Calu3 (cell line): Measurements from ENCODE around the gene LRP3. TPM values are rescaled to one million over a fixed set of nuclear protein-coding genes. Genes with fewer than 3 reads are reported as not detected.
"Not testable (repeated sequence)": the region's sequence is repeated elsewhere in the genome, so short reads cannot be mapped to it uniquely, and the experiment has no call there.

ENCODE experiments used
- BruUV-seq: library from RNA; stranded (reverse); fragments of 400-500 nt; replicated peaks from 2 replicates; lab custom pipeline; 2021; lab: Mats Ljungman, UMichigan
- CTCF ChIA-PET: fragments of 300-600 bp; sonication (Branson Sonifier 250); formaldehyde crosslinking; loops from one replicate; lab custom pipeline; 2022; ENCODE audit warnings: antibody characterized with exemption; lab: Charles Lee
- DNase-seq: peaks from one replicate; pipeline ENCODE4 v3.0.0; 2022
- H3K27ac Mint-ChIP-seq: one replicate; pipeline ENCODE4 v1.8.0; 2022; ENCODE audit warnings: mixed read lengths; ENCODE audit not compliant: unreplicated experiment
- H3K27me3 Mint-ChIP-seq: one replicate; pipeline ENCODE4 v1.8.0; 2022; ENCODE audit warnings: mixed read lengths; ENCODE audit not compliant: unreplicated experiment
- H3K36me3 Mint-ChIP-seq: one replicate; pipeline ENCODE4 v1.8.0; 2022; ENCODE audit warnings: mild to moderate bottlenecking, moderate library complexity, mixed read lengths; ENCODE audit not compliant: insufficient read depth, unreplicated experiment
- H3K4me1 Mint-ChIP-seq: one replicate; pipeline ENCODE4 v1.8.0; 2022; ENCODE audit warnings: mild to moderate bottlenecking, low read depth, mixed read lengths; ENCODE audit not compliant: unreplicated experiment
- H3K4me3 Mint-ChIP-seq: one replicate; pipeline ENCODE4 v1.8.0; 2022; ENCODE audit warnings: mild to moderate bottlenecking, low read depth, moderate library complexity, mixed read lengths; ENCODE audit not compliant: unreplicated experiment
- H3K9me3 Mint-ChIP-seq: one replicate; pipeline ENCODE4 v1.8.0; 2022; ENCODE audit warnings: low read depth, mixed read lengths; ENCODE audit not compliant: unreplicated experiment
- intact Hi-C: fragments of 100-400 bp; cut with micrococcal nuclease; formaldehyde crosslinking; loops from one replicate; pipeline ENCODE4 v1.10.0; 2022; ENCODE audit not compliant: unreplicated experiment
- total RNA-seq: library from RNA; stranded (reverse); gene quantifications from 2 replicates; pipeline ENCODE4 v1.2.3, GENCODE V29; 2022
- TF ChIP-seq, protein P1 (sequence below): fragments of 200-600 bp; IDR thresholded peaks from one replicate; pipeline ENCODE4 v1.8.0; 2022; ENCODE audit warnings: antibody characterized with exemption; ENCODE audit not compliant: unreplicated experiment

The LRP3 gene
- total RNA-seq, 1 experiment from 2014 or later = 0.59 TPM

DNA sequence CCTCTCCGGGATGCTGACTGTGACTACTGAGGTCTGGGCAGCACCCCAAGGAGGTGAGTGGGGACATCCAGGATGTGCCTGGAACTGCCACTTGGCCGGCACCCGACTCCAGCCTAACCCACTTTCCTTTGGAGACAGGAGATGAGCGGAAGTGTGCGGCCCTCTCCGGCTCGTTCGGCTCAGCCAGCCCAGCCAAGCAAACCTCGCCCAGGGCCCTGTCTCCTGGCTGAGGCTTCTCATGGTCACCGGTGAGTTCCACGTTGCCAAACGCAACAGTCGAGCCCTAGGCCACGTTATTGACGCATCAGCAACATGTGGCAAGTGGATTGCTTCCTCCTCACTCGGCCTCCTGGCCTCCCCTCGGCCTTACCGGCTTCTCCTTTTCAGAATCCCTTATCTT is 26.0 kb downstream of the LRP3 start:
- H3K36me3 Mint-ChIP-seq = no peaks in the 10 kb centered on the region
- TF ChIP-seq, protein P1, sequence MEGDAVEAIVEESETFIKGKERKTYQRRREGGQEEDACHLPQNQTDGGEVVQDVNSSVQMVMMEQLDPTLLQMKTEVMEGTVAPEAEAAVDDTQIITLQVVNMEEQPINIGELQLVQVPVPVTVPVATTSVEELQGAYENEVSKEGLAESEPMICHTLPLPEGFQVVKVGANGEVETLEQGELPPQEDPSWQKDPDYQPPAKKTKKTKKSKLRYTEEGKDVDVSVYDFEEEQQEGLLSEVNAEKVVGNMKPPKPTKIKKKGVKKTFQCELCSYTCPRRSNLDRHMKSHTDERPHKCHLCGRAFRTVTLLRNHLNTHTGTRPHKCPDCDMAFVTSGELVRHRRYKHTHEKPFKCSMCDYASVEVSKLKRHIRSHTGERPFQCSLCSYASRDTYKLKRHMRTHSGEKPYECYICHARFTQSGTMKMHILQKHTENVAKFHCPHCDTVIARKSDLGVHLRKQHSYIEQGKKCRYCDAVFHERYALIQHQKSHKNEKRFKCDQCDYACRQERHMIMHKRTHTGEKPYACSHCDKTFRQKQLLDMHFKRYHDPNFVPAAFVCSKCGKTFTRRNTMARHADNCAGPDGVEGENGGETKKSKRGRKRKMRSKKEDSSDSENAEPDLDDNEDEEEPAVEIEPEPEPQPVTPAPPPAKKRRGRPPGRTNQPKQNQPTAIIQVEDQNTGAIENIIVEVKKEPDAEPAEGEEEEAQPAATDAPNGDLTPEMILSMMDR = no peak
- BruUV-seq = no TSS peak
- CTCF ChIA-PET = no interaction called here
- intact Hi-C loops = no loop called here
- no peaks in the 10 kb centered on the region for H3K9me3 Mint-ChIP-seq
- no peak overlapping the region for H3K27ac Mint-ChIP-seq
- no peak for DNase-seq
- peaks cover 73% of the 10 kb centered on the region for H3K27me3 Mint-ChIP-seq
- H3K4me3 Mint-ChIP-seq = no peak overlapping the region
- peaks cover 8% of the 10 kb centered on the region for H3K4me1 Mint-ChIP-seq

DNA sequence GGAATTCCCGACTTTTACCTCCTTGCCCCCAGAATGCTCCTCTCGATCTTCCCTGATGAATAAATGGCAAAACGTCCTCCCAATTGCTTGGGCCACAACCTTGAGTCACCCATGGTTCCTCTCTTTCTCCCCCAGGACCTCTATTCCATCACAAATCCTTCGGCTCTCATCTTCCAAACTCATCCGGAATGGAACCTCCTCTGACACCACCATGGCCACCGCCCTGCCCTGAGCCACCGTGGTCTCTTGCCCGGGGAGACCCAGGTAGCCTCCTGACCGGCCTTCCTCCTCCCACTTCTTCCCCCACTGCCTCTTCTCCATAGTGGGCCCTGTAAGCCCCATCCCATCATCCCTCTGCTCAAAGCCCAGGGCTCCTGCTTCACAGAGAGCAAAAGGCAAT is 26.6 kb downstream of the LRP3 start:
- DNase-seq = no peak
- TF ChIP-seq, protein P1 = no peak
- CTCF ChIA-PET = no interaction called here
- no peaks in the 10 kb centered on the region for H3K36me3 Mint-ChIP-seq
- peaks cover 75% of the 10 kb centered on the region for H3K27me3 Mint-ChIP-seq
- H3K4me1 Mint-ChIP-seq = peaks cover 8% of the 10 kb centered on the region
- H3K4me3 Mint-ChIP-seq = no peak overlapping the region
- H3K27ac Mint-ChIP-seq = no peak overlapping the region
- H3K9me3 Mint-ChIP-seq = no peaks in the 10 kb centered on the region
- no TSS peak for BruUV-seq
- intact Hi-C loops = no loop called here

DNA sequence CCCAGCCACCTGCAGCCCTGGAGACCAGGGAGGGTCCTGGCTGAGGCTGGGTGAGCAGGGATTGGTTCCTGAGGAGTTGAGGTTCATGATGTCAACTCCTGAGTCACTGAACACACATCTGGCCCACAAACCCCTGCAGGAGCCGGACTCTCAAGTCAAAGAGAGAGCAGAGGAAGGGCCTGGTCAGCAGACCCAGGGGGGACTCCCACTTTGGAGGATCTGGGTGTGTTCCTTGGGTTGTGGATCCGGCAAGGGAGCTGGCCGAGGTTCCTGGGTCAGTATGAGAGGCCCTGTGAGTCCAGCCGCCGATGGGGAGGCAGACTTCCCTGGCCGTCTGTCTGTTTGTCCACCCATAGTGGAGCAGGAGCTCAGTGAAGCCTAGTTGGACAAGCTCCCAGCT is 27.5 kb downstream of the LRP3 start:
- Mint-ChIP-seq H3K27me3 (peaks cover 75% of the 10 kb centered on the region), H3K9me3 (no peaks in the 10 kb centered on the region), H3K36me3 (no peaks in the 10 kb centered on the region), H3K4me1 (peaks cover 8% of the 10 kb centered on the region), H3K27ac (no peak overlapping the region), H3K4me3 (no peak overlapping the region)
- intact Hi-C loops = no loop called here
- CTCF ChIA-PET = interaction anchor here (0.6 kb wide), 1 partner anchor 1648 kb away, joined by 8 read pairs; no protein-coding TSS in a partner anchor
- BruUV-seq = no TSS peak
- TF ChIP-seq, protein P1 = no peak
- DNase-seq = peak; percentile 20

DNA sequence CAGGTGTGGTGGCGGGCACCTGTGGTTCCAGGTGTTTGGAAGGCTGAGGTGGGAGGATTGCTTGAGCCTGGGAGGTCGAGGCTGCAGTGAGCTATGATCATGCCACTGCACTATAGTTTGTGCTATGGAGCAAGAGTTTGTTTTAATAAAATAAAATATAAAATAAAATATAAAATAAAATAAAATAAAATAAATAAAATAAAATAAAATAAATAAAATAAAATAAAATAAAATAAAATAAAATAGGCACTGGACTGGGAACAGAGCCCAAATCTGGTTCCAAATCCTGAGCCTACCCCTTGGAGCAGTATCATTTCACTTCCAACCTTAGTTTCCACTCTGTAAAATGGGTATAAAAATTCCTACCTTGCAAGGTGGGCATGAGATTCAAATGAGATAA is 28.1 kb downstream of the LRP3 start:
- H3K4me3 Mint-ChIP-seq, H3K4me1 Mint-ChIP-seq, H3K27ac Mint-ChIP-seq, BruUV-seq, DNase-seq, H3K36me3 Mint-ChIP-seq, intact Hi-C loops, H3K9me3 Mint-ChIP-seq: not testable (repeated sequence)
- H3K27me3 Mint-ChIP-seq = peaks cover 76% of the 10 kb centered on the region
- CTCF ChIA-PET = interaction anchor here (0.6 kb wide), 1 partner anchor 1647 kb away, joined by 8 read pairs; no protein-coding TSS in a partner anchor

DNA sequence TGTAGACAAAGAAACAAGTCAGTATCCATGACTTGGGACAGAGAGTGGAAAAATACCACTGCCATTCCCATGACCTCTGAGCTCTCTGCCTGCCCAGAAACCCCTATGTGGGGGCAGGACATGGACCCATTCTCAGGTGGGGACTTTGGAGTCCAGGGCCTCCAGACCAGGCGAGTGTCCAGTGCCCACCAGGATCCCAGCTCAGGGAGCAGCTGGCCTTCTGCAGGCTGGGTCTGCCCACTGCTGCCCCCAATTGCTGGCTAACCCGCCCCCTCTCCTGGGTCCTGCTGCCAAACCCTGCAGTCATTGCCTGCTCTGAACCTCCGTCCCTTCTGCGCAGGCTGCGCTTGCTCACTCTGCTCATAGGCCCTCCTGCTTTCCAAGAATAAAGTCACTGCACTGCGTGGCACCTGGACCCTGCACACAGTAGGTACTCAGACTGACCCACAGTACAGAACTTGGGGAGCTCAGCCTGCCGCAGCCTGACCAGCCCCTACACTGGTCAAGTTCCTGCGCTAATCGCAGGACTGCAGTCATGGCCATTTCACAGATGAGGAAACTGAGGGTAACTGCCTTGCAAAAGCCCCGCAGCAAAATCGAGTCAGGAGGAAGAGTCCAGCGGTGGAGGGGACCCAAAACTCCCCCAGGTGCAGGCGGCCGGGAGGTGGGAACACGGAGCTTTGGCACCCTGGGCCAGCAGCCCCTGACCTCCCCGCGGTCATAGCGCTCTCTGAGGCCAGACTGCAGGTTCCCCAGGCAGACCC is 30.7 kb downstream of the LRP3 start:
- no TSS peak for BruUV-seq
- peaks cover 8% of the 10 kb centered on the region for H3K4me1 Mint-ChIP-seq
- TF ChIP-seq, protein P1 = no peak
- peaks cover 92% of the 10 kb centered on the region for H3K27me3 Mint-ChIP-seq
- H3K9me3 Mint-ChIP-seq = peaks cover 13% of the 10 kb centered on the region
- intact Hi-C loops = no loop called here
- CTCF ChIA-PET = interaction anchor here (1.1 to 2.7 kb wide), 2 partner anchors 10 to 22 kb away, joined by 3 to 9 read pairs; no protein-coding TSS in a partner anchor
- DNase-seq = no peak
- no peaks in the 10 kb centered on the region for H3K36me3 Mint-ChIP-seq
- H3K27ac Mint-ChIP-seq = no peak overlapping the region
- H3K4me3 Mint-ChIP-seq = no peak overlapping the region
